ENCODE measurements around the gene PPP3R1.

- TF ChIP-seq CTCF (optimal IDR thresholded peaks at IDR 0.05 in 1 of 3, IDR thresholded peaks at IDR 0.05 in 1 of 3, conservative IDR thresholded peaks at IDR 0.05 in 1 of 3; ENCODE audit: extremely low read depth in 1 of 3, insufficient read depth in 2 of 3, low read length in 3 of 3) = no peak
- TF ChIP-seq EZH2 (IDR thresholded peaks at IDR 0.05; ENCODE audit: low read length) = no peak
Observed at GRCh38 chr2:68158134-68158447, 94.2 kb downstream of the PPP3R1 start.

Measured in keratinocyte (primary cell).